Measurements from ENCODE around the gene GPS2. TPM values are rescaled to one million over a fixed set of nuclear protein-coding genes. Genes with fewer than 3 reads are reported as not detected.
A peak's percentile ranks its signal among the peaks of the same experiment; 100 is the strongest.

The GPS2 gene
- total RNA-seq, 1 donor, result 70.3 TPM

GRCh38 chr17:7294614-7295153 lies 20.5 kb downstream of the GPS2 start, which contains the start of gene YBX2:
Gene YBX2, minus strand, starts transcription at chr17:7294639. Its CDS starts 139 bp downstream, at chr17:7294500.
- DNase-seq (ENCODE audit: low read depth in 2 of 3, low spot score in 2 of 3), result peak in 2 of 3 donors; percentile 60 to 80

GRCh38 chr17:7293816-7294613 lies 21.1 kb downstream of the GPS2 start:
- DNase-seq (ENCODE audit: low read depth in 2 of 3, low spot score in 2 of 3), result peak in 1 of 3 donors; percentile 17

GRCh38 chr17:7293159-7293558 lies 22.0 kb downstream of the GPS2 start:
- no peak for DNase-seq (ENCODE audit: low read depth in 2 of 3, low spot score in 2 of 3)

- DNase-seq (ENCODE audit: low read depth in 2 of 3, low spot score in 2 of 3), result no peak
Observed at GRCh38 chr17:7292729-7293128, 22.4 kb downstream of the GPS2 start.

- DNase-seq (ENCODE audit: low read depth in 2 of 3, low spot score in 2 of 3), result no peak
Observed at GRCh38 chr17:7292194-7292593, 23.0 kb downstream of the GPS2 start.

- no peak for DNase-seq (ENCODE audit: low read depth in 2 of 3, low spot score in 2 of 3)
Observed at GRCh38 chr17:7290685-7291084, 24.5 kb downstream of the GPS2 start.

GRCh38 chr17:7290166-7290565 lies 25.0 kb downstream of the GPS2 start:
- DNase-seq (ENCODE audit: low read depth in 2 of 3, low spot score in 2 of 3), result no peak

GRCh38 chr17:7289256-7290032 lies 25.7 kb downstream of the GPS2 start:
- no peak for DNase-seq (ENCODE audit: low read depth in 2 of 3, low spot score in 2 of 3)

- no peak for DNase-seq (ENCODE audit: low read depth in 2 of 3, low spot score in 2 of 3)
Observed at GRCh38 chr17:7285679-7286078, 29.5 kb downstream of the GPS2 start.

- DNase-seq (ENCODE audit: low read depth in 2 of 3, low spot score in 2 of 3), result no peak
Observed at GRCh38 chr17:7284911-7285310, 30.2 kb downstream of the GPS2 start.

GRCh38 chr17:7283471-7284216 lies 31.5 kb downstream of the GPS2 start:
- no peak for DNase-seq (ENCODE audit: low read depth in 2 of 3, low spot score in 2 of 3)

GRCh38 chr17:7282752-7283321 lies 32.3 kb downstream of the GPS2 start:
- DNase-seq (ENCODE audit: low read depth in 2 of 3, low spot score in 2 of 3), result peak in 2 of 3 donors; percentile 40 to 49

GRCh38 chr17:7281953-7282751 lies 33.0 kb downstream of the GPS2 start:
- peak in 2 of 3 donors; percentile 34 to 54 for DNase-seq (ENCODE audit: low read depth in 2 of 3, low spot score in 2 of 3)

GRCh38 chr17:7281074-7281952 lies 33.8 kb downstream of the GPS2 start, which contains the start of gene SLC2A4:
Gene SLC2A4, plus strand, starts transcription at chr17:7281718. Its CDS starts 217 bp downstream, at chr17:7281935.
- DNase-seq (ENCODE audit: low read depth in 2 of 3, low spot score in 2 of 3), result peak; percentile 49 to 87 (median 87)

- DNase-seq (ENCODE audit: low read depth in 2 of 3, low spot score in 2 of 3), result peak; percentile 74 to 93 (median 82)
Observed at GRCh38 chr17:7280519-7281073, 34.6 kb downstream of the GPS2 start.

GRCh38 chr17:7279448-7279847 lies 35.7 kb downstream of the GPS2 start:
- no peak for DNase-seq (ENCODE audit: low read depth in 2 of 3, low spot score in 2 of 3)

- no peak for DNase-seq (ENCODE audit: low read depth in 2 of 3, low spot score in 2 of 3)
Observed at GRCh38 chr17:7266784-7267183, 48.4 kb downstream of the GPS2 start.

- no peak for DNase-seq (ENCODE audit: low read depth in 2 of 3, low spot score in 2 of 3)
Observed at GRCh38 chr17:7263801-7264078, 51.4 kb downstream of the GPS2 start.

Data from hematopoietic multipotent progenitor cell (in vitro differentiated cells).